Osteoblast (primary cell): ENCODE data around the gene NR2E1. TPM values are rescaled to one million over a fixed set of nuclear protein-coding genes. Genes with fewer than 3 reads are reported as not detected.

Experiments
- DNase-seq: peaks from one replicate; pipeline ENCODE4 v3.0.0; 2011; ENCODE audit warnings: low spot score, mixed read lengths; ENCODE audit not compliant: insufficient read length; ENCODE audit errors: missing footprints
- H2AFZ ChIP-seq: 2 replicates; pipeline ENCODE4 v1.6.0; 2011; ENCODE audit warnings: mild to moderate bottlenecking, low read length
- H3K27ac ChIP-seq: 2 replicates; pipeline ENCODE4 v1.5.1; 2011; ENCODE audit warnings: mild to moderate bottlenecking, low read depth, low read length, moderate library complexity
- H3K27me3 ChIP-seq: 2 replicates; pipeline ENCODE4 v1.6.0; 2012; ENCODE audit warnings: mild to moderate bottlenecking, control low read depth, inconsistent platforms, low read length, moderate library complexity; ENCODE audit not compliant: insufficient read depth
- H3K36me3 ChIP-seq: 2 replicates; pipeline ENCODE4 v1.5.1; 2011; ENCODE audit warnings: mild to moderate bottlenecking, low read length, control low read depth, moderate library complexity; ENCODE audit not compliant: insufficient read depth
- H3K4me1 ChIP-seq: 2 replicates; pipeline ENCODE4 v1.5.1; 2011; ENCODE audit warnings: mild to moderate bottlenecking, low read length, control low read depth, moderate library complexity; ENCODE audit not compliant: insufficient read depth
- H3K4me2 ChIP-seq: 2 replicates; pipeline ENCODE4 v1.6.0; 2011; ENCODE audit warnings: mild to moderate bottlenecking, low read length; ENCODE audit not compliant: insufficient read depth
- H3K4me3 ChIP-seq: fragments of 200-600 bp; sonication (generic); 3 replicates; pipeline ENCODE4 v1.5.1; 2012; ENCODE audit warnings: mild to moderate bottlenecking, low read length, inconsistent platforms; ENCODE audit not compliant: insufficient read depth
- H3K79me2 ChIP-seq: 2 replicates; pipeline ENCODE4 v1.6.0; 2012; ENCODE audit warnings: mild to moderate bottlenecking, low read length, control low read depth, inconsistent platforms; ENCODE audit not compliant: insufficient read depth
- H3K9me3 ChIP-seq: 2 replicates; pipeline ENCODE4 v1.5.1; 2011; ENCODE audit warnings: low read depth, low read length, control low read depth
- H4K20me1 ChIP-seq: 2 replicates; pipeline ENCODE4 v1.6.0; 2012; ENCODE audit warnings: mild to moderate bottlenecking, low read length, control low read depth; ENCODE audit not compliant: insufficient read depth
- CTCF ChIP-seq: IDR thresholded peaks from 2 replicates; pipeline ENCODE4 v1.5.1; 2011; ENCODE audit warnings: mild to moderate bottlenecking, low read depth, low read length, moderate library complexity; ENCODE audit errors: extremely low read depth
- total RNA-seq: library from RNA; depleted of rRNA; stranded (reverse); fragments of >200 nt; gene quantifications from 2 replicates; pipeline ENCODE4 v1.2.3, GENCODE V29; 2012

NR2E1 gene
- total RNA-seq, 1 donor = not detected

- no peaks in the 10 kb centered on the region for H3K36me3 ChIP-seq
Observed at GRCh38 chr6:108176281-108177089, 10.7 kb downstream of the NR2E1 start.

DNA sequence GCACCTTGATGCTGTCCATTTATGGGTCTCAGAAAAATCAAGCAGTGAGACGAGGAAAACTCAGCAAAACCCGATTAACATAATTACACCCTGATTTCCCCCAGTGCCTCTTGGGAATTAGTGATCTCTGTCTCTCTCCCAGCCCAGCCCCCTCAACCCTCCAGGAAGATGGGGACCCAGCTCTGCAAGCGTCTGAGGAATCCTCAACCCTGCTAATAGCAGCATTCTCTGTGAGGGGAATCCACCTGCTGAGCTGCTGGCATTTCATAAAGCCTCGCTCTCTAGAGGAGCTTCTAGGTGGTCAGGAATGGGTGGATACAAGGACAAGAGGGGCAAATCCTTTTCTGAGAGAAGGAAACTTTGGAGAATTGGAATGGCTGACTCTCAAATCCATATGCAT, 13.9 kb downstream of the NR2E1 start:
- no peak for TF ChIP-seq CTCF
- no peaks in the 10 kb centered on the region for H4K20me1 ChIP-seq
- H3K27ac ChIP-seq = no peak overlapping the region
- no peak overlapping the region for H2AFZ ChIP-seq
- H3K4me1 ChIP-seq = no peaks in the 10 kb centered on the region
- no peaks in the 10 kb centered on the region for H3K9me3 ChIP-seq
- H3K4me2 ChIP-seq = no peak overlapping the region
- no peaks in the 10 kb centered on the region for H3K79me2 ChIP-seq
- H3K27me3 ChIP-seq = peaks cover 69% of the 10 kb centered on the region
- no peak overlapping the region for H3K4me3 ChIP-seq
- no peak for DNase-seq
- no peaks in the 10 kb centered on the region for H3K36me3 ChIP-seq

More at GRCh38 chr6:108176281-108177089, 10.7 kb downstream of the NR2E1 start:
- H3K4me3 ChIP-seq = no peak overlapping the region
- no peaks in the 10 kb centered on the region for H4K20me1 ChIP-seq
- no peak for TF ChIP-seq CTCF
- no peaks in the 10 kb centered on the region for H3K79me2 ChIP-seq
- no peak overlapping the region for H3K4me2 ChIP-seq
- DNase-seq = no peak
- no peaks in the 10 kb centered on the region for H3K9me3 ChIP-seq
- no peak overlapping the region for H2AFZ ChIP-seq
- no peaks in the 10 kb centered on the region for H3K4me1 ChIP-seq
- H3K27me3 ChIP-seq = peaks cover 95% of the 10 kb centered on the region
- no peak overlapping the region for H3K27ac ChIP-seq

GRCh38 chr6:108180266-108180665, 14.4 kb downstream of the NR2E1 start:
- peaks cover 64% of the 10 kb centered on the region for H3K27me3 ChIP-seq
- H3K4me1 ChIP-seq = no peaks in the 10 kb centered on the region
- no peak overlapping the region for H2AFZ ChIP-seq
- H3K9me3 ChIP-seq = no peaks in the 10 kb centered on the region
- no peak overlapping the region for H3K27ac ChIP-seq
- no peak for DNase-seq
- no peaks in the 10 kb centered on the region for H3K36me3 ChIP-seq
- H3K79me2 ChIP-seq = no peaks in the 10 kb centered on the region
- TF ChIP-seq CTCF = no peak
- H3K4me2 ChIP-seq = no peak overlapping the region
- no peaks in the 10 kb centered on the region for H4K20me1 ChIP-seq
- no peak overlapping the region for H3K4me3 ChIP-seq

DNA sequence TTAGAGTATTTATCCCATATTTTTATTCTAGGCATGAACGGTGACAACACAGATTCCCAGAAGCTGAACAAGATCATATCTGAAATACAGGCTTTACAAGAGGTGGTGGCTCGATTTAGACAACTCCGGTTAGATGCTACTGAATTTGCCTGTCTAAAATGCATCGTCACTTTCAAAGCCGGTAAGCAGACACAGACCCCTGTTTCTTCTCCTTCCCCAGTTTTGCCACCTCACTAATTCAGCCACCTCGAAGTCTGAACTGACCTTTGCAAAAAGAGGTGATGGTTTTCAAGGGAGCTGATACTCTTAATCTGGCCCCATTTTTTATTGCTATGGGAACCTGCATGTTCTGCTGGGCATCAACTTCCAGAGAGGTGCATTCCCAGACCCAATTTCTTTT, 15.0 kb downstream of the NR2E1 start:
- no peak overlapping the region for H2AFZ ChIP-seq
- no peaks in the 10 kb centered on the region for H3K9me3 ChIP-seq
- H3K36me3 ChIP-seq = no peaks in the 10 kb centered on the region
- H3K4me3 ChIP-seq = no peak overlapping the region
- H3K79me2 ChIP-seq = no peaks in the 10 kb centered on the region
- DNase-seq = no peak
- H3K27ac ChIP-seq = no peak overlapping the region
- no peak overlapping the region for H3K4me2 ChIP-seq
- no peaks in the 10 kb centered on the region for H4K20me1 ChIP-seq
- no peaks in the 10 kb centered on the region for H3K4me1 ChIP-seq
- peaks cover 59% of the 10 kb centered on the region for H3K27me3 ChIP-seq
- TF ChIP-seq CTCF = no peak
